ENCODE results near the gene GDA. TPM values are rescaled to one million over a fixed set of nuclear protein-coding genes. Genes with fewer than 3 reads are reported as not detected.
A peak's percentile ranks its signal among the peaks of the same experiment; 100 is the strongest.

GDA gene
- total RNA-seq, 1 experiment from 2014 or later, result 24.3 TPM

GRCh38 chr9:72155301-72155700 lies 6.1 kb downstream of the GDA start:
- Mint-ChIP-seq H3K27me3 (ENCODE audit: unreplicated experiment) (no peaks in the 10 kb centered on the region), H3K9me3 (ENCODE audit: low read depth, unreplicated experiment) (peaks cover 11% of the 10 kb centered on the region), H3K4me3 (ENCODE audit: low read depth, unreplicated experiment) (peak overlapping the region; percentile 52), H3K27ac (ENCODE audit: unreplicated experiment) (peak overlapping the region; percentile 92), H3K4me1 (ENCODE audit: low read depth, unreplicated experiment) (peaks cover 28% of the 10 kb centered on the region), H3K36me3 (ENCODE audit: insufficient read depth, unreplicated experiment) (peaks cover 26% of the 10 kb centered on the region)
- intact Hi-C loops (cut with micrococcal nuclease; ENCODE audit: unreplicated experiment), result loop anchor here (10.0 kb wide), 1 partner anchor 670 kb away; no protein-coding TSS in a partner anchor
- no TSS peak for BruUV-seq (replicated peaks)
- CTCF ChIA-PET, result interaction anchor here (1.0 kb wide), 1 partner anchor 348 kb away, joined by 3 read pairs; no protein-coding TSS in a partner anchor
- no peak for DNase-seq
- TF ChIP-seq CTCF (IDR thresholded peaks at IDR 0.05; ENCODE audit: unreplicated experiment), result no peak

GRCh38 chr9:72156586-72156985 lies 7.3 kb downstream of the GDA start:
- peaks cover 12% of the 10 kb centered on the region for H3K9me3 Mint-ChIP-seq (ENCODE audit: low read depth, unreplicated experiment)
- no peak for DNase-seq
- intact Hi-C loops (cut with micrococcal nuclease; ENCODE audit: unreplicated experiment), result loop anchor here (10.0 kb wide), 1 partner anchor 668 kb away; no protein-coding TSS in a partner anchor
- no peaks in the 10 kb centered on the region for H3K27me3 Mint-ChIP-seq (ENCODE audit: unreplicated experiment)
- peak overlapping the region; percentile 92 for H3K27ac Mint-ChIP-seq (ENCODE audit: unreplicated experiment)
- H3K4me1 Mint-ChIP-seq (ENCODE audit: low read depth, unreplicated experiment), result peaks cover 28% of the 10 kb centered on the region
- CTCF ChIA-PET, result interaction anchor here (0.6 to 1.3 kb wide), 2 partner anchors 51 to 220 kb away, joined by 3 to 9 read pairs; no protein-coding TSS in a partner anchor
- no peak for TF ChIP-seq CTCF (IDR thresholded peaks at IDR 0.05; ENCODE audit: unreplicated experiment)
- BruUV-seq (replicated peaks), result no TSS peak
- peaks cover 18% of the 10 kb centered on the region for H3K36me3 Mint-ChIP-seq (ENCODE audit: insufficient read depth, unreplicated experiment)
- no peak overlapping the region for H3K4me3 Mint-ChIP-seq (ENCODE audit: low read depth, unreplicated experiment)

DNA sequence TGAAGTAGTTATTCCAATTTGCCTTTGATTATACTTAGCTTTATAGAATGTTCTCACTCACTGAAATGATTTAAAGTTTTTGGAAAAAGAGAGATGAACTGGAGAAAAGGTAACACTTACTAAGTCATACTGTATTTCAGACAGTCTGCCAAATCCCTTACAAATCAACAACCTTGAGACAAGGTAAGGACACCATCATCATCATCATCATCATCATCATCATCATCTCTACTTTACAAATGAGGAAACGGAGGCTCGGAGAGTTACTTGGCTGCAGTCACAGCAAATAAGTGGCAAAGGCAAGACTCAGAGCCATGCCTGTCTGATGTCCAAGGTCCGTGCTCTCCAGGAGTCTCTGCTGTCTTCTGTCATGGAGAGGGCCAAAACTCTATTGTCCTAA lies 9.4 kb downstream of the GDA start:
- Mint-ChIP-seq H3K27ac (ENCODE audit: unreplicated experiment) (no peak overlapping the region), H3K36me3 (ENCODE audit: insufficient read depth, unreplicated experiment) (peaks cover 18% of the 10 kb centered on the region), H3K4me1 (ENCODE audit: low read depth, unreplicated experiment) (peaks cover 30% of the 10 kb centered on the region), H3K27me3 (ENCODE audit: unreplicated experiment) (no peaks in the 10 kb centered on the region), H3K9me3 (ENCODE audit: low read depth, unreplicated experiment) (peaks cover 12% of the 10 kb centered on the region), H3K4me3 (ENCODE audit: low read depth, unreplicated experiment) (no peak overlapping the region)
- no peak for DNase-seq
- intact Hi-C loops (cut with micrococcal nuclease; ENCODE audit: unreplicated experiment), result loop anchor here (10.0 kb wide), 1 partner anchor 666 kb away; no protein-coding TSS in a partner anchor
- no peak for TF ChIP-seq CTCF (IDR thresholded peaks at IDR 0.05; ENCODE audit: unreplicated experiment)
- CTCF ChIA-PET, result no interaction called here
- no TSS peak for BruUV-seq (replicated peaks)

DNA sequence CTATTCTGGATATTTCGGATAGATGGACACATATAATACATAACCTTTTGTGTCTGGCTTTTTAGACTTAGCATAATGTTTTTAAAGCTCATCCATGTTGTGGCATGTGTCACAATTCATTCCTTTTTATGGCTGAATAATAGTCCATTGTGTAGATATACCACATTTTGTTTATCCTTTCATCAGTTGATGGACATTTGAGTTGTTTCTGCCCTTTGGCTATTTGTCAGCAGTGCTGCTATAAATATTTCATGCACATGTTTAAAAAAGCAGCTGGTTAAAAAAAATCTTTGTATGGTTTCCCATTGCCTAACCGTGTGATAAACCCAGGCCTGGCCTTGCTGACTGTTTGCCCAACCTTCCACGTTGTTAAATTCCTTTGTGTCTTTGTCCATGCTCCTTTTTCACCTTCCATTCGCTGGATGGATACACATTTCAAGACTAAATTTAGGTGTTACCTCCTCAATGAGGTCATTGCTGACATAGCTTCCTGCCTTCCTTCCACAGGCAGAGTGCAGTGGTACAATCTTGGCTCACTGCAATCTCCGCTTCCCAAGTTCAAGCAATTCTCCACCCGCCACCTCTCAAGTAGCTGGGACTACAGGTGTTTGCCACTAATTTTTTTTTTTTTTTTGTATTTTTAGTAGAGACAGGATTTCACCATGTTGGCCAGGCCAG lies 11.3 kb downstream of the GDA start:
- no peak overlapping the region for H3K4me3 Mint-ChIP-seq (ENCODE audit: low read depth, unreplicated experiment)
- no TSS peak for BruUV-seq (replicated peaks)
- no peak overlapping the region for H3K27ac Mint-ChIP-seq (ENCODE audit: unreplicated experiment)
- H3K36me3 Mint-ChIP-seq (ENCODE audit: insufficient read depth, unreplicated experiment), result peaks cover 11% of the 10 kb centered on the region
- peaks cover 5% of the 10 kb centered on the region for H3K9me3 Mint-ChIP-seq (ENCODE audit: low read depth, unreplicated experiment)
- CTCF ChIA-PET, result no interaction called here
- no peaks in the 10 kb centered on the region for H3K27me3 Mint-ChIP-seq (ENCODE audit: unreplicated experiment)
- intact Hi-C loops (cut with micrococcal nuclease; ENCODE audit: unreplicated experiment), result no loop called here
- peaks cover 22% of the 10 kb centered on the region for H3K4me1 Mint-ChIP-seq (ENCODE audit: low read depth, unreplicated experiment)
- TF ChIP-seq CTCF (IDR thresholded peaks at IDR 0.05; ENCODE audit: unreplicated experiment), result no peak
- no peak for DNase-seq

Data from Calu3 (cell line).